HEK293 (cell line): ENCODE results near the gene TEX14.

Experiments used
- BCL6B ChIP-seq: fragments of 450-650 bp; formaldehyde crosslinking; IDR thresholded peaks from 2 replicates; pipeline ENCODE4 v1.5.1; 2017; ENCODE audit warnings: missing biosample characterization, missing genetic modification characterization
- EGR2 ChIP-seq: fragments of 450-650 bp; formaldehyde crosslinking; IDR thresholded peaks from 2 replicates; pipeline ENCODE4 v1.5.1; 2016; ENCODE audit warnings: low read depth, missing biosample characterization, missing genetic modification characterization
- GLIS2 ChIP-seq: fragments of 450-650 bp; formaldehyde crosslinking; IDR thresholded peaks from 2 replicates; pipeline ENCODE4 v1.5.1; 2016; ENCODE audit warnings: missing biosample characterization, missing genetic modification characterization
- IKZF3 ChIP-seq: fragments of 450-650 bp; IDR thresholded peaks from 2 replicates; pipeline ENCODE4 v1.5.0; 2018; ENCODE audit warnings: missing biosample characterization, mild to moderate bottlenecking, missing genetic modification characterization, moderate library complexity
- KLF16 ChIP-seq: fragments of 450-650 bp; formaldehyde crosslinking; IDR thresholded peaks from 2 replicates; pipeline ENCODE4 v1.5.1; 2017; ENCODE audit warnings: missing biosample characterization, missing genetic modification characterization
- KLF9 ChIP-seq: fragments of 450-650 bp; formaldehyde crosslinking; IDR thresholded peaks from 2 replicates; pipeline ENCODE4 v1.5.1; 2016; ENCODE audit warnings: missing biosample characterization, missing genetic modification characterization, low read depth
- TCF7L2 ChIP-seq: IDR thresholded peaks from 2 replicates; pipeline ENCODE4 v1.6.1; 2011; ENCODE audit warnings: low read depth, mild to moderate bottlenecking, inconsistent platforms, low read length, moderate library complexity, borderline replicate concordance
- ZBTB20 ChIP-seq: fragments of 450-650 bp; formaldehyde crosslinking; IDR thresholded peaks from 2 replicates; pipeline ENCODE4 v1.5.1; 2016; ENCODE audit warnings: missing biosample characterization, missing genetic modification characterization
- ZBTB44 ChIP-seq: fragments of 450-650 bp; IDR thresholded peaks from 2 replicates; pipeline ENCODE4 v1.5.1; 2018; ENCODE audit warnings: missing biosample characterization, mild to moderate bottlenecking, missing genetic modification characterization
- ZBTB49 ChIP-seq: fragments of 450-650 bp; formaldehyde crosslinking; IDR thresholded peaks from 2 replicates; pipeline ENCODE4 v1.5.1; 2016; ENCODE audit warnings: missing biosample characterization, missing genetic modification characterization, low read depth
- ZIC2 ChIP-seq: fragments of 450-650 bp; formaldehyde crosslinking; IDR thresholded peaks from 2 replicates; pipeline ENCODE4 v1.5.1; 2016; ENCODE audit warnings: missing biosample characterization, missing genetic modification characterization
- ZNF175 ChIP-seq: fragments of 450-650 bp; formaldehyde crosslinking; IDR thresholded peaks from 2 replicates; pipeline ENCODE4 v1.5.1; 2016; ENCODE audit warnings: missing biosample characterization, missing genetic modification characterization
- ZNF23 ChIP-seq: fragments of 450-650 bp; formaldehyde crosslinking; IDR thresholded peaks from 2 replicates; pipeline ENCODE4 v1.5.1; 2016; ENCODE audit warnings: missing biosample characterization, missing genetic modification characterization, borderline replicate concordance
- ZNF280C ChIP-seq: fragments of 450-650 bp; formaldehyde crosslinking; IDR thresholded peaks from 2 replicates; pipeline ENCODE4 v1.5.1; 2016; ENCODE audit warnings: missing biosample characterization, missing genetic modification characterization
- ZNF280D ChIP-seq: fragments of 450-650 bp; formaldehyde crosslinking; IDR thresholded peaks from 2 replicates; pipeline ENCODE4 v1.5.1; 2016; ENCODE audit warnings: missing biosample characterization, missing genetic modification characterization
- ZNF302 ChIP-seq: fragments of 450-650 bp; formaldehyde crosslinking; IDR thresholded peaks from 2 replicates; pipeline ENCODE4 v1.5.1; 2016; ENCODE audit warnings: missing biosample characterization, missing genetic modification characterization, low read depth
- ZNF311 ChIP-seq: fragments of 450-650 bp; formaldehyde crosslinking; IDR thresholded peaks from 2 replicates; pipeline ENCODE4 v1.5.1; 2017; ENCODE audit warnings: missing biosample characterization, missing genetic modification characterization, borderline replicate concordance
- ZNF37A ChIP-seq: fragments of 450-650 bp; IDR thresholded peaks from 2 replicates; pipeline ENCODE4 v1.5.1; 2018; ENCODE audit warnings: missing biosample characterization, missing genetic modification characterization
- ZNF416 ChIP-seq: fragments of 450-650 bp; formaldehyde crosslinking; IDR thresholded peaks from 2 replicates; pipeline ENCODE4 v1.5.1; 2016; ENCODE audit warnings: missing biosample characterization, missing genetic modification characterization
- ZNF423 ChIP-seq: fragments of 450-650 bp; formaldehyde crosslinking; IDR thresholded peaks from 2 replicates; pipeline ENCODE4 v1.5.1; 2016; ENCODE audit warnings: missing biosample characterization, missing genetic modification characterization
- ZNF530 ChIP-seq: fragments of 450-650 bp; formaldehyde crosslinking; IDR thresholded peaks from 2 replicates; pipeline ENCODE4 v1.5.1; 2016; ENCODE audit warnings: low read depth, missing biosample characterization, missing genetic modification characterization
- ZNF580 ChIP-seq: fragments of 450-650 bp; formaldehyde crosslinking; IDR thresholded peaks from 2 replicates; pipeline ENCODE4 v1.5.1; 2016; ENCODE audit warnings: missing biosample characterization, missing genetic modification characterization
- ZNF658 ChIP-seq: fragments of 450-650 bp; formaldehyde crosslinking; IDR thresholded peaks from 2 replicates; pipeline ENCODE4; 2016; ENCODE audit warnings: missing biosample characterization, missing genetic modification characterization
- ZNF692 ChIP-seq: fragments of 450-650 bp; formaldehyde crosslinking; IDR thresholded peaks from 2 replicates; pipeline ENCODE4 v1.5.1; 2016; ENCODE audit warnings: missing biosample characterization, missing genetic modification characterization
- ZNF707 ChIP-seq: fragments of 450-650 bp; formaldehyde crosslinking; IDR thresholded peaks from 2 replicates; pipeline ENCODE4 v1.5.1; 2016; ENCODE audit warnings: missing biosample characterization, missing genetic modification characterization
- ZNF747 ChIP-seq: fragments of 450-650 bp; formaldehyde crosslinking; IDR thresholded peaks from 2 replicates; pipeline ENCODE4 v1.5.1; 2016; ENCODE audit warnings: missing biosample characterization, missing genetic modification characterization
- ZNF792 ChIP-seq: fragments of 450-650 bp; formaldehyde crosslinking; IDR thresholded peaks from 2 replicates; pipeline ENCODE4 v1.5.1; 2016; ENCODE audit warnings: missing biosample characterization, missing genetic modification characterization

The TEX14 gene

GRCh38 chr17:58692239-58693055 is 602 bp upstream of the TEX14 start, which contains the start of gene RAD51C (continued):
- TF ChIP-seq ZNF280D (tag by site-specific recombination) = no peak
- TF ChIP-seq ZBTB20 (tag by site-specific recombination) = peak; percentile 78; the same call in 1 of the 2 replicates
- no peak for TF ChIP-seq ZNF311 (tag by site-specific recombination)
- TF ChIP-seq ZNF23 (tag by site-specific recombination) = no peak
- TF ChIP-seq ZNF580 (tag by site-specific recombination) = no peak; the same call in 1 of the 2 replicates
- peak; percentile 93 for TF ChIP-seq ZIC2 (tag by site-specific recombination)
- peak; percentile 40; the same call in 1 of the 2 replicates for TF ChIP-seq EGR2 (tag by site-specific recombination)
- no peak for TF ChIP-seq BCL6B (tag by site-specific recombination)
- peak; percentile 75 for TF ChIP-seq KLF16 (tag by site-specific recombination)
- no peak for TF ChIP-seq ZNF792 (tag by site-specific recombination)
- TF ChIP-seq ZNF37A (tag by site-specific recombination) = no peak
- TF ChIP-seq IKZF3 = peak; percentile 71
- TF ChIP-seq GLIS2 (tag by site-specific recombination) = no peak
- no peak for TF ChIP-seq ZNF530 (tag by site-specific recombination)
- TF ChIP-seq ZNF658 (tag by site-specific recombination) = no peak
- TF ChIP-seq ZNF302 (tag by site-specific recombination) = no peak
- no peak for TF ChIP-seq ZNF747 (tag by site-specific recombination)
- TF ChIP-seq ZNF707 (tag by site-specific recombination) = no peak
- no peak for TF ChIP-seq ZNF280C
- TF ChIP-seq ZNF175 (tag by site-specific recombination) = no peak
- no peak for TF ChIP-seq TCF7L2
- TF ChIP-seq ZBTB44 (tag by site-specific recombination) = peak; percentile 64; the same call in 1 of the 2 replicates
- TF ChIP-seq ZBTB49 (tag by site-specific recombination) = no peak
- TF ChIP-seq ZNF423 (tag by site-specific recombination) = no peak
- no peak for TF ChIP-seq ZNF416 (tag by site-specific recombination)
- TF ChIP-seq KLF9 (tag by site-specific recombination) = 0 out of 2 replicates have a peak, but pooled peaks have one; percentile 26
- TF ChIP-seq ZNF692 (tag by site-specific recombination) = no peak
